Esophagus muscularis mucosa (tissue), 3 donors: Measurements from ENCODE around the gene MSH4.
"Not testable (repeated sequence)": the region's sequence is repeated elsewhere in the genome, so short reads cannot be mapped to it uniquely, and the experiment has no call there.

Experiments
- POLR2A ChIP-seq: fragments of 450-650 bp; IDR thresholded peaks from one replicate; pipeline ENCODE4 v1.6.1; 2017; ENCODE audit warnings: antibody characterized with exemption, moderate library complexity, mild to moderate bottlenecking, low read depth
- POLR2AphosphoS5 ChIP-seq, 2 donors: sonication (generic); formaldehyde crosslinking; IDR thresholded peaks; one replicate each; pipeline ENCODE4 v1.6.1; 2017; ENCODE audit warnings: antibody characterized with exemption in 2 of 2
- TF ChIP-seq, protein P1 (sequence below), 3 experiments: fragments of 200-600 bp in 2 of 3; fragments of 450-650 bp in 1 of 3; sonication (generic) in 2 of 3; IDR thresholded peaks; one replicate each; pipeline ENCODE4 v1.5.1; 2017 to 2019; ENCODE audit warnings: antibody characterized with exemption in 3 of 3, mild to moderate bottlenecking in 2 of 3, moderate library complexity in 1 of 3

DNA sequence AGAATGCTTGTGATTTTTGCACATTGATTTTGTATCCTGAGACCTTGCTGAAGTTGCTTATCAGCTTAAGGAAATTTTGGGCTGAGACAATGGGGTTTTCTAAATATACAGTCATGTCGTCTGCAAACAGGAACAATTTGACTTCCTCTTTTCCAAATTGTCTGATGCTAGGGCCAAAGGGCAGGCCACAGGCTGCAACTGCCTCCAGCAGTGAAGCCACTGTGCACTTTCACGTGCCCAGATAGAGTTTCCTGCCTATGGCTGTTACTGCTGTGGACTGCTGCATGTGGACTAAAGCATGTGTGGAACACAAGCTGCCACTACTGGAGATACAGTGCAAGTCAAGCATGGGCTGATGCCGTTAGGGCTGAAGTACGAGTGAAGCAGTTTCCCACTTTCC, 146.4 kb downstream of the MSH4 start:
- TF ChIP-seq, protein P1, sequence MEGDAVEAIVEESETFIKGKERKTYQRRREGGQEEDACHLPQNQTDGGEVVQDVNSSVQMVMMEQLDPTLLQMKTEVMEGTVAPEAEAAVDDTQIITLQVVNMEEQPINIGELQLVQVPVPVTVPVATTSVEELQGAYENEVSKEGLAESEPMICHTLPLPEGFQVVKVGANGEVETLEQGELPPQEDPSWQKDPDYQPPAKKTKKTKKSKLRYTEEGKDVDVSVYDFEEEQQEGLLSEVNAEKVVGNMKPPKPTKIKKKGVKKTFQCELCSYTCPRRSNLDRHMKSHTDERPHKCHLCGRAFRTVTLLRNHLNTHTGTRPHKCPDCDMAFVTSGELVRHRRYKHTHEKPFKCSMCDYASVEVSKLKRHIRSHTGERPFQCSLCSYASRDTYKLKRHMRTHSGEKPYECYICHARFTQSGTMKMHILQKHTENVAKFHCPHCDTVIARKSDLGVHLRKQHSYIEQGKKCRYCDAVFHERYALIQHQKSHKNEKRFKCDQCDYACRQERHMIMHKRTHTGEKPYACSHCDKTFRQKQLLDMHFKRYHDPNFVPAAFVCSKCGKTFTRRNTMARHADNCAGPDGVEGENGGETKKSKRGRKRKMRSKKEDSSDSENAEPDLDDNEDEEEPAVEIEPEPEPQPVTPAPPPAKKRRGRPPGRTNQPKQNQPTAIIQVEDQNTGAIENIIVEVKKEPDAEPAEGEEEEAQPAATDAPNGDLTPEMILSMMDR (IDR thresholded peaks at IDR 0.05): not testable (repeated sequence)
- not testable (repeated sequence) for TF ChIP-seq POLR2A; POLR2AphosphoS5 (IDR thresholded peaks at IDR 0.05)
